GM21515 (cell line): ENCODE results near the gene ACKR3.

Experiments
- ATAC-seq: cut with Tn5 transposase; IDR thresholded peaks from one replicate; pipeline ENCODE4 v1.9.1; 2021; ENCODE audit not compliant: unreplicated experiment

Gene ACKR3

GRCh38 chr2:236607471-236608187 lies 38.0 kb downstream of the ACKR3 start:
- ATAC-seq = no peak

DNA sequence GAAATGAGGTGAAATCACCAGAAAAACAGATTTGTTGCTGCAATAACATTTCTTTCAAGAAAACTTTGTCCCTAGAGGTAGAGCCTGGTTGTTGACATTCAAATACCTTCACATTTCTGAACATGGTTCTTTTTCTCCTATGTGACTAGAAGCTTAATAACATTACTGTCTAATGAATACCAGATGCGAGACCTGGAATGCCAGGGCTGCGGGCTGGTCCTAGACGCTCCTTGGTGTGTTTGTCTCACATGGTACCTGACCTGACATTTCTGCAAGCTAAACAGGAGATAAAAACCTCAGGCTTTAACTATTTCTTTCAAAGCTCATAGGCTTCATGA lies 38.5 kb downstream of the ACKR3 start:
- ATAC-seq = no peak

DNA sequence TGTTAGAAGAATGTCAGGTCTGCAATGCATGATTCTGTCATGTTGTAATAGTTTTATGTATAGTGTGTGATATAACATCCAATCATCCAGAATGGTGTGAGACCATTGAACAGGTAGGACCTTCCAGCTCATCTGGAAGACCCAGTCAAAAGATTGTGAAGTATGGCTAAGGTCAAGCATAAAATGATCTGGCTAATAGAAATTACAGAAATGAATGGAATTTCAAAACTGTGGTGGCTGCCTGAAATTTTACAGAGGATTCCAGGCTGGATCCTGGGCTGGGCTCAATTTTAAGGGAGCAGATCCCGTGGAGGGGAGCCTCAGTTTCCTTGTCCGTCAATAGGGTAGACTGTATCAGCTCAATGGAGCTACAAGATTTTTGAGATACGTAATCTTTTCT lies 39.1 kb downstream of the ACKR3 start:
- no peak for ATAC-seq

DNA sequence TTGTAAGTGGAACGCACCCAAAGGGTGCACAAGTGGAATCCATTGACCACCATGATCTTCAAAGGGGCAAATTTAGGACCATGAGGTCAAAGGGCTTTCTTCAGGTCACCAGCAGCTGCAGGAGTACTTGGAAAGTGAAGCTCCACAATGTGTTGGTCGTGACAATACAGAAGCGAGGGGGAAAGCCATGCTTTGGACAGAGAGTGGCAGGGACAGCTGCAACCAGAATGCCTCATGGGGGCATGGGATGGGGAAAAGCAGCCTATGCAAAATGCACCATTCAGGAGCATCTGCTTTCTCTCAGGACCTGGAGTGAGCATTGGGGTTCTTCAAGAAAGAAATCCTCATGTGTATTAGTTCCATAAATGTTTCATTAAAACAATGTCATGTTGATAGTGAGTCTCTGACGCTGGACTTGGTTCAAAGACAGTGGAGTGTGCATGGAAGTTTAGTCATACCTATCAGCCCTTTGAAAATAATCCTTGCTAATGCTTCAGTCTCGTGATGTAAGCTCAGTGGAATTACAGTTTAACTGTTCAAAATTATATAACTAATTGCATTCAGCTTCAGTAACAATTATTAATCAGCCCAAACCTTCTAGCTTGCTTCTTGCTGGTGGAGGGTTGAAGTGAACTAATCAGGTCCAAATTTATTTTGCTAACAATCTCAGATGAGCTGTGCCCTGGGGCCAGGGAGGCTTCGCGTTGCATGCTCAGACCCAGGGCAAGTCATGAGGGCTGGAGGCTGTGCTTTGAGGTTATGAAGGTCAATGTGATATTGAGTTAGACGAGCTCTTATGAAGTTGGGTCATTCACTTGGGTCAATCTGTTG lies 41.6 kb downstream of the ACKR3 start:
- no peak for ATAC-seq

GRCh38 chr2:236612737-236613136 lies 43.1 kb downstream of the ACKR3 start:
- ATAC-seq = no peak

GRCh38 chr2:236613612-236614011 lies 44.0 kb downstream of the ACKR3 start:
- ATAC-seq = no peak

- ATAC-seq = no peak
Observed at GRCh38 chr2:236614551-236614950, 44.9 kb downstream of the ACKR3 start.

DNA sequence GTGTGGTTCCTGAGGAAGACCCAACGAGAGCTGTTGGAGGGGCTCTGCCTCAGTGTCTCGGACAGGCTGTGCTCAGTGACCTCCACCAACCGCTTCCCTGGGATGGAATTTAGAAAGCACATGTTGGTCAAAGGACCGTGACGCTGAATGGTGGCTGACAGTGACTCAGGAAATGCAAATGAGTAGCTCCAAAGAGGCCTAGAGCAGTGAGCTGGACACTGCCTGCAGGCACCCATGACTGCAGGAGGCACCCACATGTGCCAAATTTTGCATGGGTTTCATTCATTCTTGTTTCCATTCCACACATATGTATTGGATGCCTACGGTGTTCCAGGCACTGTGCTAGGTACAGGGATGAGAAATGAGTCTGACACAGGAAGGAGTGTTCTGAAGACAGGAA lies 46.4 kb downstream of the ACKR3 start:
- no peak for ATAC-seq

GRCh38 chr2:236616624-236617023 lies 47.0 kb downstream of the ACKR3 start:
- ATAC-seq = no peak

GRCh38 chr2:236617221-236617737 lies 47.7 kb downstream of the ACKR3 start:
- no peak for ATAC-seq

DNA sequence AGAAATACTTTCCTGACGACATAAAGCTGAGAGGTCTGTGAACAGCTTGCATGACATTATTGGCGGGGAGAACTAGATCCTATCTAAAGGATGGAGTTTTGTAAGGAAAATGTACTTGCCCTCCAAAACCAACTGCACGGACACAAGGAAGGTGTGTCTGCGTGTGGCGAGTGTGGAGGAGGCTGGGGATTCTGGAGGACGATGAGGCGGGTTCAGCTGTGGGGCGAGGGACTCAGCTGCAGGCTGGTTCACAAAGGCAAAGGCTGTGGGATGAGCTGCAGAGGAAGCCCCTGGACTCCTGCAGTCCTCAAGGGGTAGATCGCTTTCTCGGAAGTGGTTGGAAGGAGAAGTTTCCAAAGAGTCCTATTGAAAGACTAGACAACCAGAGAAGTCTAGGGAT lies 48.2 kb downstream of the ACKR3 start:
- ATAC-seq = no peak

DNA sequence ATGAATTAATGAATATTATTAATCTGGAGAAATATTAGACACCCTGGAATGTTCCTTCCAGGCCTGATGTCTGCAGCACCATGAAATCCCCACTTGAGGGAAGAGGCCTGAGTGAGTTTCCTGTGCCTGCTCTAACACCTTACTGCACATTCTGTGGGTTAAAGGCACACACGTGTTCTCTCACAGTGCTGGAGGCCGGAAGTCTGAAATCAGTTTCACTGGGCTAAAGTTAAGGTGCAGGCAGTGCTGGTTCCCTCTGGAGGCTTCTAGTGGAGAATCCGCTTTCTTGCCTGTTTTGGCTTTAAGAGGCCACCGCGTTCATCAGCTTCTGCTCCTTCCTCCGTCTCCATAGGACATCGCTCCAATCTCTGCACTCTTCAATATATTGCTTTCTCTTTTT lies 48.7 kb downstream of the ACKR3 start:
- ATAC-seq = no peak

GRCh38 chr2:236619910-236620612 lies 50.4 kb downstream of the ACKR3 start:
- no peak for ATAC-seq

GRCh38 chr2:236621786-236622185 lies 52.2 kb downstream of the ACKR3 start:
- no peak for ATAC-seq

GRCh38 chr2:236622201-236622600 lies 52.6 kb downstream of the ACKR3 start:
- ATAC-seq = no peak

DNA sequence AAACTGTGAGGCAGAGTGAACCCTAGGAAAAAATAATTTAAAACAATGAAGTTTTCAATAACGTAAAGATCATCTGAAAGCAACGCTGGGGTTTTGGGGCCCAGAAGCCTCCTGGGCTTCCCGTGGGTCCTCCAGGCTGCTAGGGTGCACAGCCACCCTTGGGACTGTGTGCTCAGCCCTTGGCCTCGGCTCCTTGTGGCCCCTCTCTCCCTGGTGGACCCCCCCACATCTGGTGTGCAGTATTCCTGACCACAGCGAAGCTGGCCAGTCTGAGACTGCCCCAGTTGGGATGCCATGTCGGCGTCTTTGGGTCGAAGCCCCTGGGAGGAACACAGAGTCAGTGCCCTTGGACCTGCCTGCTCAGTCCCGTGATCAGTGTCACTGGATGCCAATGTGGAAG lies 53.0 kb downstream of the ACKR3 start:
- no peak for ATAC-seq

DNA sequence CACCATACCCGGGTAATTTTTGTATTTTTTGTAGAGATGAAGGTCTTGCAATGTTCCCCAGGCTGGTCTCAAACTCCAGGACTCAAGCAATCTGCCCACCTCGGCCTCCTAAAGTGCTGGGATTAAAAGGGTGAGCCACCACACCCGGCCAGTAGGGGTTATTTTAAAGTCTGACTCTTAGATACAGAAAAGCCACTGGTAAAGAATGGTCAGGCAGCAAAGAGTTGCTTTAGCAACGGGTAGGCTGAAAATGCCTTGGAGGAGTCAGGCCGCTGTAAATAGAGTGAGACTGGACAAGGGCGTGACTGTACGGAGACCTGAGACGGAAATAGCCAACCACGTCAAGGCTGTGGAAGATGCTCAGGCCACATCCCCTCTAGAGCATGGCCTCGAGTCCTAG lies 54.2 kb downstream of the ACKR3 start:
- ATAC-seq = no peak

- no peak for ATAC-seq
Observed at GRCh38 chr2:236625156-236625690, 55.6 kb downstream of the ACKR3 start.

DNA sequence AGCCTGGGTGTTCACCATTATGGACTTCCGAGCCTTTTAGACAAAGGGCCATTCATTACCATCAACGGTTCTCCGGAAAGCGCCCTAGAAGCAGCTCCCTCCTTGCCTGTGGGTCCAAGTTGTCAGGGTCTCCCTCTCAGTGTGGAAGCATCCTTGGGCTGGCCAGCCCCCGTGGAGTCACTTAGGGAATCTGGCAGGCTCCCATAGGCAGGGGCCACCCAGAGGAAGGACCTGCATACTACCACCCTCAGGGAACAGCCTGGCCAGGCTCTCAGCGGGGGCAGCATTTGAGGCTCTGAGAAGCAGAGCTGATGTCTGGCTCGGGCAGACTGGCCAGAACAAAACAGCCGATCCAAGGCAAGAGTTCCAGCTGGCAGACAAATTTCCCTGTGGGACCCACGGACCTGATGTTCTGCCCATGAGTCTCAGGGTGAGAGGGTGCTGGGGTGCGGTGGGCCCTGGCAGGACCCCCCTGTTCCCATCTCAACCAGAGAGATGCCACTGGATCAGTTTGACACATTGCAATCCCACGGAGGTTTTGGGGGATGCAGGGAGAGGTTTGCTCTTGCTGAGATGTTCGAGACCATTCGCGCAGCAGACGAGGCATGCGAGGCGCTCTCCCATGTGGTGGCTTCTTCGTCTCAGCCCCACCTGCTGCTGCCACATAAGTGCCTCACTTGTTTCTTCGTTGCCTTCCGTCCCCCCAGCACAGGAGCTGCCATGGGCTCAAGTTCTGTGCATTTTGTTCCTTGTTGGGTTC lies 56.9 kb downstream of the ACKR3 start:
- ATAC-seq = no peak

DNA sequence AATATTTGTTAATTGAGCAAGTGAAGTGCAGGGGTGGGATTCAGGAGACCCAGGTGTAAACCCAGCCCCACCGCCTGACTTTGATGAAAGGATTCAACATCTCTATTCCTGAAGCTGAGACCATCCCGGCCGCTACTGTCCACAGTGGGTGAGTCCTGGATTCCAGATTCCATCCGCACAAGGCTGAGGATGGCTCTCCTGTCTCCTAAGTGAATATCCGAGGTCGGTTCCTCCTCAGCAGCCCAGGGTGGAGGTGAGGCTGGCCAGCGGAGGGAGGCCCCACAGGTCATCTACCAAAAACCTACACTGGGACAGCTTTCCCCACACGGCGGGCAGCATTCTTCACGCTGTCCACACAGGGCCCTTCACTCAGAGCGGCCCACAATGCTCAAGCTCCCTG lies 57.6 kb downstream of the ACKR3 start:
- ATAC-seq = no peak

- ATAC-seq = no peak
Observed at GRCh38 chr2:236627841-236628240, 58.2 kb downstream of the ACKR3 start.
